ENCODE measurements around the gene ERAP2. TPM values are rescaled to one million over a fixed set of nuclear protein-coding genes. Genes with fewer than 3 reads are reported as not detected.

ERAP2 gene
- total RNA-seq, 1 donor from 2014 or later = not detected

GRCh38 chr5:96901841-96902240 lies 25.5 kb downstream of the ERAP2 start:
- no peak overlapping the region for H3K4me3 Mint-ChIP-seq (ENCODE audit: unreplicated experiment)
- H3K9me3 Mint-ChIP-seq (ENCODE audit: unreplicated experiment) = no peaks in the 10 kb centered on the region
- H3K36me3 Mint-ChIP-seq (ENCODE audit: unreplicated experiment) = no peaks in the 10 kb centered on the region
- H3K27ac Mint-ChIP-seq (ENCODE audit: unreplicated experiment) = no peak overlapping the region
- H3K4me1 Mint-ChIP-seq (ENCODE audit: low read depth, unreplicated experiment) = no peaks in the 10 kb centered on the region
- no peak for DNase-seq
- TF ChIP-seq CTCF (IDR thresholded peaks at IDR 0.05; ENCODE audit: partially characterized antibody, unreplicated experiment) = no peak
- H3K27me3 Mint-ChIP-seq (ENCODE audit: unreplicated experiment) = no peaks in the 10 kb centered on the region

GRCh38 chr5:96902876-96903275 lies 26.6 kb downstream of the ERAP2 start:
- no peaks in the 10 kb centered on the region for H3K9me3 Mint-ChIP-seq (ENCODE audit: unreplicated experiment)
- no peaks in the 10 kb centered on the region for H3K36me3 Mint-ChIP-seq (ENCODE audit: unreplicated experiment)
- TF ChIP-seq CTCF (IDR thresholded peaks at IDR 0.05; ENCODE audit: partially characterized antibody, unreplicated experiment) = no peak
- DNase-seq = no peak
- no peaks in the 10 kb centered on the region for H3K27me3 Mint-ChIP-seq (ENCODE audit: unreplicated experiment)
- H3K27ac Mint-ChIP-seq (ENCODE audit: unreplicated experiment) = no peak overlapping the region
- no peak overlapping the region for H3K4me3 Mint-ChIP-seq (ENCODE audit: unreplicated experiment)
- H3K4me1 Mint-ChIP-seq (ENCODE audit: low read depth, unreplicated experiment) = no peaks in the 10 kb centered on the region

- Mint-ChIP-seq H3K4me3 (ENCODE audit: unreplicated experiment) (no peak overlapping the region), H3K27me3 (ENCODE audit: unreplicated experiment) (no peaks in the 10 kb centered on the region), H3K9me3 (ENCODE audit: unreplicated experiment) (no peaks in the 10 kb centered on the region), H3K4me1 (ENCODE audit: low read depth, unreplicated experiment) (no peaks in the 10 kb centered on the region), H3K36me3 (ENCODE audit: unreplicated experiment) (no peaks in the 10 kb centered on the region), H3K27ac (ENCODE audit: unreplicated experiment) (no peak overlapping the region)
- no peak for TF ChIP-seq CTCF (IDR thresholded peaks at IDR 0.05; ENCODE audit: partially characterized antibody, unreplicated experiment)
- no peak for DNase-seq
These were observed 27.0 kb downstream of the ERAP2 start for GRCh38 chr5:96903300-96903699.

- Mint-ChIP-seq H3K9me3 (ENCODE audit: unreplicated experiment) (no peaks in the 10 kb centered on the region), H3K36me3 (ENCODE audit: unreplicated experiment) (no peaks in the 10 kb centered on the region), H3K27ac (ENCODE audit: unreplicated experiment) (no peak overlapping the region), H3K4me1 (ENCODE audit: low read depth, unreplicated experiment) (no peaks in the 10 kb centered on the region), H3K27me3 (ENCODE audit: unreplicated experiment) (no peaks in the 10 kb centered on the region), H3K4me3 (ENCODE audit: unreplicated experiment) (no peak overlapping the region)
- DNase-seq = no peak
- no peak for TF ChIP-seq CTCF (IDR thresholded peaks at IDR 0.05; ENCODE audit: partially characterized antibody, unreplicated experiment)
These were observed 28.0 kb downstream of the ERAP2 start for GRCh38 chr5:96904054-96904931.

- Mint-ChIP-seq H3K27ac (ENCODE audit: unreplicated experiment) (no peak overlapping the region), H3K27me3 (ENCODE audit: unreplicated experiment) (no peaks in the 10 kb centered on the region), H3K9me3 (ENCODE audit: unreplicated experiment) (no peaks in the 10 kb centered on the region), H3K4me1 (ENCODE audit: low read depth, unreplicated experiment) (no peaks in the 10 kb centered on the region), H3K36me3 (ENCODE audit: unreplicated experiment) (no peaks in the 10 kb centered on the region), H3K4me3 (ENCODE audit: unreplicated experiment) (no peak overlapping the region)
- no peak for TF ChIP-seq CTCF (IDR thresholded peaks at IDR 0.05; ENCODE audit: partially characterized antibody, unreplicated experiment)
- DNase-seq = no peak
These were observed 29.6 kb downstream of the ERAP2 start for GRCh38 chr5:96905864-96906263.

All from glutamatergic neuron (in vitro differentiated cells).